Esophagus muscularis mucosa (tissue), 4 donors: Measurements from ENCODE around the gene PCDHGA6. TPM values are rescaled to one million over a fixed set of nuclear protein-coding genes. Genes with fewer than 3 reads are reported as not detected.
"Not testable (repeated sequence)": the region's sequence is repeated elsewhere in the genome, so short reads cannot be mapped to it uniquely, and the experiment has no call there.

Source experiments
- DNase-seq: peaks from one replicate; pipeline ENCODE4 v3.0.0-alpha.2; 2017; ENCODE audit errors: extremely low spot score
- H3K27ac ChIP-seq, 4 donors: fragments of 200-600 bp; sonication (generic); replicated peaks in 1 of 4; 1 replicate in 3 of 4; 2 replicates in 1 of 4; pipeline ENCODE4 v1.5.1; 2016 to 2019; ENCODE audit warnings: mild to moderate bottlenecking in 1 of 4
- H3K27me3 ChIP-seq, 4 donors: fragments of 200-600 bp; sonication (generic); one replicate each; pipeline versions ENCODE4 v1.5.1 to v1.6.0; 2016 to 2019
- H3K36me3 ChIP-seq, 4 donors: fragments of 200-600 bp; sonication (generic); one replicate each; pipeline ENCODE4 v1.5.1; 2016 to 2019
- H3K4me1 ChIP-seq, 4 donors: fragments of 200-600 bp; sonication (generic); one replicate each; pipeline ENCODE4 v1.5.1; 2016 to 2019
- H3K4me3 ChIP-seq, 4 donors: fragments of 200-600 bp; sonication (generic); 1 replicate in 2 of 4; 2 replicates in 2 of 4; pipeline ENCODE4 v1.5.1; 2016 to 2019; ENCODE audit warnings: mild to moderate bottlenecking in 4 of 4, moderate library complexity in 1 of 4
- H3K9me3 ChIP-seq, 4 donors: fragments of 200-600 bp; sonication (generic); 1 replicate in 3 of 4; 2 replicates in 1 of 4; pipeline ENCODE4 v1.5.1; 2016 to 2019
- EP300 ChIP-seq: sonication (generic); formaldehyde crosslinking; IDR thresholded peaks from one replicate; pipeline ENCODE4 v1.6.1; 2017; ENCODE audit warnings: antibody characterized with exemption
- POLR2A ChIP-seq: fragments of 450-650 bp; IDR thresholded peaks from one replicate; pipeline ENCODE4 v1.6.1; 2017; ENCODE audit warnings: antibody characterized with exemption, moderate library complexity, mild to moderate bottlenecking, low read depth
- POLR2AphosphoS5 ChIP-seq, 2 donors: sonication (generic); formaldehyde crosslinking; IDR thresholded peaks; one replicate each; pipeline ENCODE4 v1.6.1; 2017; ENCODE audit warnings: antibody characterized with exemption in 2 of 2
- WGBS: methylation state at CpG from one replicate; pipeline ENCODE4 v1.1.5; 2018; 5-methylcytosine and 5-hydroxymethylcytosine counted together
- intact Hi-C: fragments of 100-400 bp; cut with DNase I; formaldehyde crosslinking; loops from one replicate; pipeline ENCODE4 v1.15.1; 2023
- total RNA-seq, 4 donors: library from RNA; depleted of rRNA; stranded (reverse); fragments of >200 nt; gene quantifications; one replicate each; pipeline versions ENCODE4 v1.1.0 to v1.2.1, GENCODE V29; 2016
- TF ChIP-seq, protein P1 (sequence below), 3 experiments: fragments of 200-600 bp in 2 of 3; fragments of 450-650 bp in 1 of 3; sonication (generic) in 2 of 3; IDR thresholded peaks; one replicate each; pipeline ENCODE4 v1.5.1; 2017 to 2019; ENCODE audit warnings: antibody characterized with exemption in 3 of 3, mild to moderate bottlenecking in 2 of 3, moderate library complexity in 1 of 3

PCDHGA6 gene
- total RNA-seq, 4 donors from 2014 or later: 4.1 to 7.1 (median 5.9) TPM

DNA sequence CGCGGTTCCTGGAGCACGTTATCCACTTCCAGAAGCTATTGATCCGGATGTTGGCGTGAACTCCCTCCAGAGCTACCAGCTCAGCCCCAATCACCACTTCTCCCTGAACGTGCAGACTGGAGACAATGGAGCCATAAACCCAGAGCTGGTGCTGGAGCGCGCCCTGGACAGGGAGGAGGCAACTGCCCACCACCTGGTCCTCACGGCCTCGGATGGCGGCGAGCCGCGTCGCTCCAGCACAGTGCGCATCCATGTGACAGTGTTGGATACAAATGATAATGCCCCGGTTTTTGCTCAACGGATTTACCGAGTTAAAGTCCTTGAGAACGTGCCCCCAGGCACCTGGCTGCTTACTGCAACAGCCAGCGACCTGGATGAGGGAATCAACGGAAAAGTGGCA lies 29.7 kb downstream of the PCDHGA6 start:
- Histone ChIP-seq H3K36me3 (peaks cover 0 to 6% (median 0%) of the 10 kb centered on the region in 4 donors), H3K9me3 (peaks cover 21 to 99% (median 95%) of the 10 kb centered on the region in 4 donors), H3K4me3 (peak overlapping the region in 3 of 4 donors; percentile 36 to 46 (median 39)), H3K4me1 (no peaks in the 10 kb centered on the region), H3K27me3 (peaks cover 0 to 9% (median 0%) of the 10 kb centered on the region in 4 donors), H3K27ac (no peak overlapping the region)
- intact Hi-C loops: no loop called here
- no peak for DNase-seq
- TF ChIP-seq, protein P1, sequence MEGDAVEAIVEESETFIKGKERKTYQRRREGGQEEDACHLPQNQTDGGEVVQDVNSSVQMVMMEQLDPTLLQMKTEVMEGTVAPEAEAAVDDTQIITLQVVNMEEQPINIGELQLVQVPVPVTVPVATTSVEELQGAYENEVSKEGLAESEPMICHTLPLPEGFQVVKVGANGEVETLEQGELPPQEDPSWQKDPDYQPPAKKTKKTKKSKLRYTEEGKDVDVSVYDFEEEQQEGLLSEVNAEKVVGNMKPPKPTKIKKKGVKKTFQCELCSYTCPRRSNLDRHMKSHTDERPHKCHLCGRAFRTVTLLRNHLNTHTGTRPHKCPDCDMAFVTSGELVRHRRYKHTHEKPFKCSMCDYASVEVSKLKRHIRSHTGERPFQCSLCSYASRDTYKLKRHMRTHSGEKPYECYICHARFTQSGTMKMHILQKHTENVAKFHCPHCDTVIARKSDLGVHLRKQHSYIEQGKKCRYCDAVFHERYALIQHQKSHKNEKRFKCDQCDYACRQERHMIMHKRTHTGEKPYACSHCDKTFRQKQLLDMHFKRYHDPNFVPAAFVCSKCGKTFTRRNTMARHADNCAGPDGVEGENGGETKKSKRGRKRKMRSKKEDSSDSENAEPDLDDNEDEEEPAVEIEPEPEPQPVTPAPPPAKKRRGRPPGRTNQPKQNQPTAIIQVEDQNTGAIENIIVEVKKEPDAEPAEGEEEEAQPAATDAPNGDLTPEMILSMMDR (IDR thresholded peaks at IDR 0.05): no peak
- TF ChIP-seq POLR2AphosphoS5 (IDR thresholded peaks at IDR 0.05) (no peak), EP300 (no peak), POLR2A (no peak)
- 24% methylated on average over 18 of the region's 22 CpGs for WGBS

DNA sequence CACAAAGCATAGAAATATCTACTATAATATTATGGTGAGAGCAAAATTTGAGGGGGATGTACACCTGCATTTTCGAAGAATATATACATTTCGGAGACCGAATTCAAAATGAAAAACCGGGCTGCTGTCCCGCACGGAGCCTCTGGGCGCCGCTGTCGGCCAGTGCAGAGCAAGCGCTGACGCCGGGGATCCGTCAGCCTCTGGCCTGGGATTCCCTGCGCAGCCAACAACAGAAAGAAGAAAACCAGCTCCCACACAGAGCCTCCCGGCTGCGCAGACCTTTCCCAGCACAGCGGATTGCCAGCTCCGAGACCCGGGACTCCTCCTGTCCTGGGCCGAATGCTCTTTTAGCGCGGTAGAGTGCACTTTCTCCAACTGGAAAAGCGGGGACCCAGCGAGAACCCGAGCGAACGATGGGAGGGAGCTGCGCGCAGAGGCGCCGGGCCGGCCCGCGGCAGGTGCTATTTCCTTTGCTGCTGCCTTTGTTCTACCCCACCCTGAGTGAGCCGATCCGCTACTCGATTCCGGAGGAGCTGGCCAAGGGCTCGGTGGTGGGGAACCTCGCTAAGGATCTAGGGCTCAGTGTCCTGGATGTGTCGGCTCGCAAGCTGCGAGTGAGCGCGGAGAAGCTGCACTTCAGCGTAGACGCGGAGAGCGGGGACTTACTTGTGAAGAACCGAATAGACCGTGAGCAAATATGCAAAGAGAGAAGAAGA lies 34.3 kb downstream of the PCDHGA6 start, which contains the start of gene PCDHGB6:
TSS of gene PCDHGB6 (plus strand) at position 232 of the 716 bp plus-strand sequence. CDS start at position 414, 182 bp downstream.
- TF ChIP-seq, protein P1 (IDR thresholded peaks at IDR 0.05): peak; percentile 18 to 49 (median 23)
- WGBS: 11% methylated on average over 25 of the region's 51 CpGs
- Histone ChIP-seq H3K9me3 (peaks cover 19 to 98% (median 96%) of the 10 kb centered on the region in 4 donors), H3K4me3 (peak within 1 kb of the TSS; percentile 33 to 49 (median 36))
- H3K27me3 ChIP-seq, H3K27ac ChIP-seq, H3K4me1 ChIP-seq, DNase-seq, intact Hi-C loops, H3K36me3 ChIP-seq: not testable (repeated sequence)

DNA sequence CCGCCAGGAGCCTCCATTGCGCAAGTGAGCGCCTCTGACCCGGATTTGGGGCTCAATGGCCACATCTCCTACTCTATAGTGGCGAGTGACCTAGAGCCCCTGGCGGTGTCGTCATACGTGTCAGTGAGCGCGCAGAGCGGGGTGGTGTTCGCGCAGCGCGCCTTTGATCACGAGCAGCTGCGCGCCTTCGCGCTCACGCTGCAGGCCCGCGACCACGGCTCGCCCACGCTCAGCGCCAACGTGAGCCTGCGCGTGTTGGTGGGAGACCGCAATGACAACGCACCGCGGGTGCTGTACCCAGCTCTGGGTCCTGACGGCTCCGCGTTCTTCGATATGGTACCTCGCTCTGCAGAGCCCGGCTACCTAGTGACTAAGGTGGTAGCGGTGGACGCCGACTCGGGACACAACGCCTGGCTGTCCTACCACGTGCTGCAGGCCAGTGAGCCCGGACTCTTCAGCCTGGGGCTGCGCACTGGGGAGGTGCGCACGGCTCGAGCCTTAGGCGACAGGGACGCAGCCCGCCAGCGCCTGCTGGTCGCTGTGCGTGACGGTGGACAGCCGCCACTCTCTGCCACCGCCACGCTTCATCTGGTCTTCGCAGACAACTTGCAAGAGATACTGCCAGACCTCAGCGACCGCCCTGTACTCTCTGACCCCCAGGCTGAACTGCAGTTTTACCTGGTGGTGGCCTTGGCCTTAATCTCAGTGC lies 36.1 kb downstream of the PCDHGA6 start:
- Histone ChIP-seq H3K27ac (no peak overlapping the region), H3K27me3 (no peaks in the 10 kb centered on the region), H3K9me3 (peaks cover 11 to 98% (median 96%) of the 10 kb centered on the region in 4 donors), H3K4me3 (peak overlapping the region in 1 of 4 donors; percentile 10), H3K4me1 (peaks cover 0 to under 1% (median 0%) of the 10 kb centered on the region in 4 donors), H3K36me3 (peaks cover 0 to 6% (median 2%) of the 10 kb centered on the region in 4 donors)
- TF ChIP-seq POLR2AphosphoS5 (IDR thresholded peaks at IDR 0.05) (no peak), EP300 (no peak), POLR2A (no peak)
- TF ChIP-seq, protein P1 (IDR thresholded peaks at IDR 0.05): no peak
- 6% methylated on average over 2 of the region's 64 CpGs for WGBS
- no peak for DNase-seq
- intact Hi-C loops: loop anchor here (10.0 kb wide), 1 partner anchor 115 kb away; no protein-coding TSS in a partner anchor

DNA sequence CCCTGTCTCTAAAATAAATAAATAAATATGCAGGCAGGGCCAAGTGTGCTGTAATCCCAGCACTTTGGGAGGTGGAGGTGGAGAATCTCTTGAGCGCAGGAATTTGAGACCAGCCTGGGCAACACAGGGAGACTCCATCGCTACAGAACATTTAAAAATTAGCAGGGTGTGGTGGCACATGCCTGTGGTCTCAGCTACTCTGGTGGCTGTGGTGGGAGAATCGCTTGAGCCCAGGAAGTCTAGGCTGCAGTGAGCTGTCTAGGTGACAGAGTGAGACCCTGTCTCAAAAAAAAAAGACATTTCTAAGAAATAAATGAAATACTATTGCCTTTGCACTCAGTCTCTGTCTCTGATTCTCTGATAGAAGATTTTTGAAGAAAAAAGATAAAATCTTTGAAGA lies 37.9 kb downstream of the PCDHGA6 start:
- H3K27me3 ChIP-seq: no peaks in the 10 kb centered on the region
- DNase-seq: no peak

More for the DNA sequence above, 37.9 kb downstream of the PCDHGA6 start:
- Histone ChIP-seq H3K36me3 (peaks cover 0 to 6% (median 2%) of the 10 kb centered on the region in 4 donors), H3K9me3 (peaks cover 11 to 96% (median 94%) of the 10 kb centered on the region in 4 donors), H3K27ac (no peak overlapping the region), H3K4me1 (peaks cover 0 to 7% (median 0%) of the 10 kb centered on the region in 4 donors), H3K4me3 (no peak overlapping the region)
- intact Hi-C loops: loop anchor here (10.0 kb wide), 1 partner anchor 113 kb away; no protein-coding TSS in a partner anchor
- 57% methylated on average over 3 of the region's 3 CpGs for WGBS
- TF ChIP-seq POLR2A (no peak), EP300 (no peak), POLR2AphosphoS5 (IDR thresholded peaks at IDR 0.05) (no peak)
- TF ChIP-seq, protein P1 (IDR thresholded peaks at IDR 0.05): no peak
